A673 (cell line): ENCODE results near the gene CD300A.

Experiments
- CTCF ChIP-seq: fragments of 300-800, 200-600 bp; sonication (generic); conservative IDR thresholded peaks from 2 replicates; pipeline ENCODE4 v1.5.1; 2017; ENCODE audit warnings: low read depth, mild to moderate bottlenecking, antibody characterized with exemption, low read length, moderate library complexity, mixed read lengths
- EZH2 ChIP-seq: fragments of 200-600 bp; sonication (generic); IDR thresholded peaks from 2 replicates; pipeline ENCODE4 v1.6.1; 2017; ENCODE audit warnings: borderline replicate concordance, low read depth, mild to moderate bottlenecking, mixed read lengths, antibody characterized with exemption, low read length; ENCODE audit not compliant: poor library complexity, severe bottlenecking

DNA sequence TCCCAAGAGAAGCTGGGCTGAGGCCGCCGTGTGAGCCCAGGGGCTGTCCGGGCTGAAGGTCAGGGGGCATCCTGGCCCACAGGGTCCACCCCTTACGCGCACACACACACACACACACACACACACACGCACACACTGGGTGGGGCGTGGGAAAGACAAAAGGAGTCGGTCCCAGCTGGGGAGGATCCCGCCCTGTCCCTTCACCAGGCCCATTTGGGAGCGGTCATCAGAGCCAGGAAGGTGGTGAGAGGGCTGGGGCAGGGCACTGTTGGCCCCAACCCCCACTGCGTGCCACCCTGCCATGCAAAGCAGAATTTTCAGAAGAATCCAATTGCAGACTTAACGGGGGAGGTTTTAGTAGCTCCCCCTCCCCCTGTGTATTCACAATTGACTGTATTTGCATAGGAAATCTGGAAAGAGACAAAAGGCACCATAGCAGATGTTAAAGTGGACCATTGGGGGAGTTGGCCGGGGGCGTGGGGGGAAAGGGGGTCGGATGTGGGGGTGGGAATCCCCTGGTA lies 11.3 kb upstream of the CD300A start:
- no peak for TF ChIP-seq EZH2
- no peak for TF ChIP-seq CTCF
